SK-MEL-5 (cell line): Measurements from ENCODE around the gene MYDGF. TPM values are rescaled to one million over a fixed set of nuclear protein-coding genes. Genes with fewer than 3 reads are reported as not detected.

Experiments
- DNase-seq: peaks from one replicate; pipeline ENCODE4 v3.0.0-alpha.2; 2016; ENCODE audit warnings: low read depth, low spot score
- in situ Hi-C: cut with HindIII; loops from 2 replicates; pipeline ENCODE4 v1.10.0; 2016; ENCODE audit warnings: low sequenced_read_pairs, high pct_unique_total_duplicates, low pct_unique_long_range_greater_than_20kb
- total RNA-seq: library from RNA; depleted of rRNA; stranded (reverse); fragments of >200 nt; shearing (Covaris generic); gene quantifications from 2 replicates; pipeline ENCODE4 v1.2.3, GENCODE V29; 2014

MYDGF gene
- total RNA-seq, 1 experiment from 2014 or later = 321 TPM

DNA sequence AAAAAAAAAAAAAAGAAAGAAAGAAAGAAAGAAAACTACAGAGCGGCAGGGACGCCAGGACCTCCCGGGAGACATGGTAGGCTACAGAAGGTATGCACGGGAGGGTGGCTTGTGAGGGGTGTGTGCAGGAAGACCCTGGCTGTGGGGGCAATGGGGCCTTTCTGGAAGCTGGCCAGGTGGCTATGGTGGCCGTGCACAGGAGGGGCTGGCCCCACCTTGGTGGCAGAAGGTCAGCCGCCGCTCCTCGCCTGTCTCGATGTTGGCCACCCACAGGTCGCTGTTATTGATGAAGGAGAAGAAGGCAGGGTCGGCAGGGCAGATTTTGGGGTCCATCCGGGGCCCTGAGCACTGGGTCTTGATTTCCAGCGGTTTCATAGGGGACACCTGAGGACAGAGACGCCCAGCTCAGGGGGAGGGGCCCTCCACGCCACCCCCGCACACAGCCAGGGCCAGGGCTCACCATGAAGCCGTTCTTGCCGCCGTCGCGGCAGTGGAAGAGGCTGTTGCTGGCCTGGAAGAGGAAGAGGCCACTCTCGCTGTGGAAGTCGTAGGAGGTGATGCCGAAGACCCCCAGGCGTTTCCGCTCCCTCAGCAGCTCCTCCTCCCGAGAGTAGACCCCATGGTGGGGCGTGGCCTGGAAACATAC lies 33.7 kb upstream of the MYDGF start:
- in situ Hi-C loops = no loop called here
- no peak for DNase-seq

- no peak for DNase-seq
- in situ Hi-C loops = no loop called here
Observed at GRCh38 chr19:4702764-4703163, 32.6 kb upstream of the MYDGF start.

DNA sequence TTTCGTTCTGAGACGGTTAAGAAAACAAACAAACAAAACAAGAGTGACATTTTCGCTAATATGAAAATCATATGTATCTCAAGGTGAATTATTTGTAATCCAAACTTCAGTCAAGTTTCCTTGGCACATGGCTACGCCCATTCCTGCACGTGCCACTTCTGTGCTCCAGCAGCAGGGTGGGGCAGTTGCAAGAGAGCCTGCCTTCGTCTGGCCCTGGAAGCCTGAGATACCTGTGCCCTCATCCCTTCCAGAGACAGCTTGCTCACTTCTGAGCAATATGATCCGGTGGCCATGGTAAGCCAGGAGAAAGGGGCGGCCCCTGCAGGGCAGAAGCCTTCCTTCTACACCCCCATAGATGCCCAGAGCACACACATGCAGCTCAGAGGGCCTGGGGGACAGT lies 31.4 kb upstream of the MYDGF start:
- DNase-seq = no peak
- in situ Hi-C loops = no loop called here

DNA sequence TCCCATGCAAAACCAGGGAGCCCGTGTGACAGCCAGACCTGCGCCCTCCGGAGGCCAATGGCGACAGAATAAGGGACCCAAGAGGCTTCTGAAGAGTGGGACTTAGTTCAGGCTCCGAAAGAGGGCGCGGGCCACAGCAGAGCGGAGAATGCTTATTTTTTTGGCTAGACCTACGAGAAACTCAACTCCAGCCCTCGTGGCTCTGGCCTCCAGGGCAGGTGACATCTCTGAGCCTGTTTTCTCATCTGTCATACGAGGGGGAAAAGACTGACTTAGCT lies 30.5 kb upstream of the MYDGF start:
- DNase-seq = no peak
- in situ Hi-C loops = no loop called here

DNA sequence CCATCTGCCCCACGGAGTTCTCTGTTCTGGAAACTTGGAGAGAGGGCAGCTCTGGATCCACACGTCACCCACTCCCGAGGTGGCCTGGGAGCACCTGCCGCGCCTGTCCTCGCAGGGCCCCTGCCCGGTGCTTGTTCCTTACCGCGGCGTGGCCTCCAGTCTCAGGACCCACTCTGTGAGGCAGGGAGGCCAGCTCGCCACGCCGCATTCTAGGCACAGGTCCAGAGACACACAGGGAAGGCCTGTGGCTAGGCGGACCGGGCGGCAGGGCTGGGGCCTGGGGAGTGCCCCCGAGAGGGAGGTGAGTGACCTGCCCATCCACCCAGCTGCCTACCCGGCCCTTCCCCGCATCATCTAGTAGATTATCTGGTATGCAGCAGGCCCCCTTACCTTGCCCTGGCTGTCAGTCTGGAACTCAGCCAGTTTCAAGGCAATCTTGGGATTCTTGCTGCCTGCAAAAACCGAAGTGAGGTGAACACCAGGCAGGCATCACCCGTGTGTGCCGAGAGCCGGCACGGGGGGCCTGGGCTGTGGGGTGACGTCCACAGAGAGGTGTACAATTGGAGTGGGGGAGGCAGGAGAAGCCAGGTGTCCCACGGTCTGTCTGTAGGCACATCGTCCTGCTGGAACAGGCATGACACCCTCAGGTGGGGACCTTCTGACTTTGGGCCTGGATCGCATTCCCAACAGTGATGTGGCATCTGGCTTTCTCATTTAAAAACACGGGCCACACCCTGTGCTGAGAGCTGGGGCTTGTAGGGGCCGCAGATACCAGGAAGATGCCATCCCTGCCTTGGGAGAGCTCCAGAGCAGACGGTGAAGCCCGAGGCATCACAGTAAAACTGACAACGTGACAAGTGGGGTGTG lies 29.9 kb upstream of the MYDGF start:
- DNase-seq = no peak
- in situ Hi-C loops = no loop called here

GRCh38 chr19:4697304-4697703 lies 27.2 kb upstream of the MYDGF start:
- no peak for DNase-seq
- in situ Hi-C loops = no loop called here

DNA sequence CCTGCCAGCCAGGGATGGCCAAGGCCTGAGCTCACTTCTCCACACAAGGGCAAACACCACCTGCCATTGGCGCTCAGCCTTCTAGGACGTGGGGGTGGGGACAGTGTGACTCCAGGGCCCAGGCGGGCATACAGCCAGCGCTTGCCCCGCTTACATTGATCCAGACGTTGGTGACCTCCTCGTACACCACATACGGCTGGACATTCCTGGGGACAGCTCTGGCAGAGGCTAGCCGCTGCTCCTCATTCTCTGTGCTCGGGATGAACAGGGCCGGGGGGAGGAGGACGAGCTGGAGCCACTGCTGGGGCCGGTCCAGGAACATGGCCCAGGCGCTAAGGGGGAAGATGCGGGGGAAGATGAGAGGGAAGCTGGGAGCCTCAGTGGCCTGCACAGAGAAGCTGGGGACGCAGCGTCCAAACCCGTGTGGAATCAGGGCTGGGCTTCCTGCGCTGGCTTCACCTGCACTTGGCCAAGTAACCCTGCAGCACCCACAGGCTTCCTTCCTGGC lies 25.1 kb upstream of the MYDGF start:
- in situ Hi-C loops = no loop called here
- no peak for DNase-seq

DNA sequence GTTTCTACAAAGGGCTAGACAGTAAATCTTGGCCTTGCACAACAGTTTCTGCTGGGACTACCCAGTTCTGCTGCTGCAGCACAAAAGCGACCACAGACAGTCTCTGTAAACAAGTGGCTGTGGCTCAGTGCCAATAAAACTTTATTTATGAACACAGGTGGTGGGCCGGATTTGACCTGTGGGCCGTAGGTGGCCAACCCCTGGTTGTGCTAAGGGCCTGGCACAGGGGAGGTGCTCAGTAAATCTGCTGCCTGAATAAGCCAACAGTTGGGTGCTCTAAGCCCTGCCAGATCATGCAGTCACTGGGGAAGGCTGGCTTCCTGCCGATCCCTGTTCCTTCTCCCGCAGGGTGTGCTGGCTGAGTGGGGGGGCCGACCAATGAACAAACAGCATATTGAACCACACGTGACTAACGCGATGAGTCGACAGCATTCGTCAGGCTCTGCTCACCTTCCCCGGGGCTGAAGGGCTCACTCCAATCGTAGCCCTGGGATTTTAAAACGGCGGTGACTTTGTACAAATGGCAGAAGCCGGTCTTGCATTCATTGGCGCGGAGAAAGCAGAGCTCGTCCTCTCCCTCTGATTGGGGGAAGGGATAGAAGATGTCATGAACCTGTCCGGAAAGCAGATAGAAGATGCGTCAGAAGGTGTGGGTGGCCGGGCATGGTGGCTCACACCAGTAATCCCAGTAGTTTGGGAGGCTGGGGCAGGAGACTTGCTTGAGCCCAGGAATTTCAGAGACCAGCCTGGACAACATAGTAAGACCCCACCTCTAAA lies 24.3 kb upstream of the MYDGF start:
- in situ Hi-C loops = no loop called here
- peak; percentile 80 for DNase-seq

GRCh38 chr19:4693471-4694121 lies 23.5 kb upstream of the MYDGF start:
- in situ Hi-C loops = no loop called here
- no peak for DNase-seq

GRCh38 chr19:4693078-4693350 lies 22.9 kb upstream of the MYDGF start:
- no peak for DNase-seq
- in situ Hi-C loops = no loop called here

DNA sequence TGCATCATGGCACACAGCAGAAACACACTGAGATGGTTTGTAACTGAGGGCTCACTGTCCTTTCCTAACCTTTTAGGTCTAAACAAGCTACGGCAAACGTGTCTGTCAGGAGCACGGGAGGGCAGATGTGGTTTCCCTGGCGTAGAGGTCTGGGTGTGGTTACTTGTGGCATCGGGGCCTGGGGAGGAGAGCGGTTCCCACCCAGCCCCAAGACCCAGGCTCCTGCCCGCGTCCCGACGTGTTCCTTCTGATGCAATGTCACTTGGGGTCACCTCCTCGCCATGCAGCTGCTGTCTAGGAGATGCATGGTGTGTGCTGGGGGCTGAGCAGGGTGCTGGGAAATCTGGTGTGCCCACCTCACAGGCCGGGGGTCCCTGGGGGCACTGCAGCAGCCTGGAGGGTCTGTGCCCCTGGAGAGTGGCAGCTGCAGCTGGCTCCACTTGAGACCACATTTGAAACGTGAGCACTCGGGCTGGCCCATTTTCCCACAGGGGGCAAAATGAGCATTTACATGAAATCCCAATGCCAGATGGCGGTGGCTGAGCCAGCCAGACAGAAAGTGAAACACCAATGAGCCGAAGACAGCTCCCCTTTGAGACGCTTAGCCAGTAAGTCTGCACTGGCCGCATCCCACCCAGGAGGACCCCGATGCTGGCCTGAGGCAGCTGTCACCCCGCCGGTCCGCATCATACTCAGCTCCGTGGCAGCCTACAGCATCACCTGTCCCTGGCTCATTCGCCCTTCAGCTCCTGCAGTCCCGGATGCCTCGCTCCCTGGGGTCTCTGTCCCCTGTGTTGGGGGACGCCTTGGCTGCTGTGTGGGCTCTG lies 22.3 kb upstream of the MYDGF start:
- in situ Hi-C loops = no loop called here
- DNase-seq = no peak

GRCh38 chr19:4691373-4691772 lies 21.2 kb upstream of the MYDGF start:
- peak; percentile 23 for DNase-seq
- in situ Hi-C loops = no loop called here

DNA sequence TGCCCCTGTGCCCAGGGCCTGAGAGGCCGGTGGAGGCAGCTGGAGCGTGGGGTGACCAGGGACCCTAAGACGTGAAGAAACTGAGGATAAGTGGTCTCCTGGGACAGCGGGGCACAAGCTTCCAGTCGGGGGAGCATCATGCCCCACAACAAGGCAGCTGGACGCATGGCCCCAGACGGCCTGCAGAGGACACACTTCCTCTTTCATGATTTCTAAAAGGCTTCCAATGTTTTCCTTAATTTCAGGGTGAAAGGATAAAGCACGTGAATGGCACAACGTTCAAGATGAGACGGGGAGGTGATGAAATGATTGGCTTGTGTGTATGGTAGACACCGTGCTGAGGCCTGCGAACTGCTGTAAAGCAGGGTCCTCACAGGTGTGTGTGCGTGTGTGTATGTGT lies 20.2 kb upstream of the MYDGF start:
- DNase-seq = peak; percentile 22
- in situ Hi-C loops = no loop called here

- in situ Hi-C loops = no loop called here
- DNase-seq = no peak
Observed at GRCh38 chr19:4689403-4689802, 19.3 kb upstream of the MYDGF start.

DNA sequence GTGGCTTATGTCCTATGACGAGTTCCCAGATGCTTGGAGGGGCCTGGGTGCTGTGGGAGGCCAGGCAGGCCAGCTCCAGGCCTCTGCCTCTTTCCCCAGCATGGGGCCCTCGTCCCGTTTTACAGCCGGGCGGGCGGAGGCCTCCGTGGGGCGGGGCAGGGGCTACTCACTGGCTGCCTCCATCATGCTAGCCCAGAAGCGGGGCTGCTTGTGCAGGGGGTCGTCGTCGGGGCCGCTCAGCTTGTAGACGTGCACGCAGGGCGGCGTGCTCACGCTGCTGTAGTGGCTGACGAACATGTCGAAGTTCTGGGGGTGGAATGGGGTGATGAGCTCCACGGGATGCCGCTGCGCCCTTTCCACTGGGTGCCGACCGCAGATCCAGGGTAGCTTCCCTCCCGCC lies 18.4 kb upstream of the MYDGF start:
- in situ Hi-C loops = no loop called here
- no peak for DNase-seq

DNA sequence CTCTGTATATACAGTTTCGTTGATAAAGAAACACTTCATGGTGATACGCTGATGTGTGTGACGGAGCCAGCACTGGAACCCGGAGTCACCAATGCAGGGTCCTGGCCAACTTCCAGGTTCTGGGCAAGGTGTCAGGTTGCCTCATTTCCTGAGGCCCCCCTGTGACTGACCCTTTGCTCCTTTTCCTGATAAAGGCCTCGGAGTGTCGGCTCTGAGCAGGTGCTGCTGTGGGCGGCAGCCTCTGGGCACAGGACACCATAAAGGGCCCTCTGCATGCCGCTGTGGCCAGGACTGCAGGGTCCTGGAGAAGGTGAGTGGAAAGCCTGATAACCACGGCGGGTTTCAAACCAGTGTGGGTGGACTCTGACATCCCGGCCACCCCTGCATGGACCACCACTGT lies 17.3 kb upstream of the MYDGF start:
- DNase-seq = no peak
- in situ Hi-C loops = no loop called here

- DNase-seq = no peak
- in situ Hi-C loops = no loop called here
Observed at GRCh38 chr19:4686700-4687099, 16.6 kb upstream of the MYDGF start.
